ENCODE data around the gene ERC2.

ERC2 gene

DNA sequence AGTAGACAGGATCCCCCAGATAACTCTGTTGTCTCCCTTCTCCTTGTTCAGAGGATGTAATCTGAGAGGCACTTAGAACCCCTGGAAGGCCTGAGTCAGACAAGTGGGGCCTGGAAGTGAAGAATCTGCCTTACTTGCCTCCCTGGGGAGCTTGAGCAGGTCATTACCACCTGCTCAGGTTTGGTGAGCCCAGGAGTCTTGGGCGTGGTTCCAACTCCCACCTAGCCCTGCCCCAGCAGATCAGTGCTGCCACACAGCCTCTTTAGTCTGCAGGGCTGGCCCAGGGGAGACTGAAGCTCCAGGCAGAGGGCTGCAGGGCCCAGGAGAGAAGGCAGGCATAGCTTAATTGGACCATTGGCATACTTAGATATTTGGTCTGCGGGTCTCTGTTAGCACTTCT, 230.0 kb downstream of the ERC2 start:
- DNase-seq: no peak

GRCh38 chr3:56233742-56234141, 234.5 kb downstream of the ERC2 start:
- no peak for DNase-seq

DNA sequence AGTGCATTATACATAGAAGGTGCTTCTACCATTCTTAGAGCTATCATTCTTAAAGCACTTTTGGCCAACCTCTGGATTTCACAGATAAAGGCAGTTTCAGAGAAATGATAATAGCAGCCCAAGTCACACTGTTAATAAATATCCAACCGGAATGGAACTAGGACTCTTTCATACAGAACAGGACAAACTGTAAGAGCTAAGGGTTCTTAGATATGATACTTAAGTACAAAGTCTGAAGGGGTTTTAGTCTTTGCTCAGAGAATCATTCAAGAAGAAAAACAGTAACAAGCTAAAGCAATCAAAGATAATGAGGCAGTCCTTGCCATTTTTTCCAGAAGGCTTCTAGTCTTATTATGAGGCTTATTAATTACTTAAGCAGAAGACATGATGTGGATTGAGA, 239.0 kb downstream of the ERC2 start:
- DNase-seq: no peak

GRCh38 chr3:56222866-56223265, 245.4 kb downstream of the ERC2 start:
- peak; percentile 1 for DNase-seq

- DNase-seq: peak; percentile 74
Measured at GRCh38 chr3:56219894-56220805, 248.1 kb downstream of the ERC2 start.

DNA sequence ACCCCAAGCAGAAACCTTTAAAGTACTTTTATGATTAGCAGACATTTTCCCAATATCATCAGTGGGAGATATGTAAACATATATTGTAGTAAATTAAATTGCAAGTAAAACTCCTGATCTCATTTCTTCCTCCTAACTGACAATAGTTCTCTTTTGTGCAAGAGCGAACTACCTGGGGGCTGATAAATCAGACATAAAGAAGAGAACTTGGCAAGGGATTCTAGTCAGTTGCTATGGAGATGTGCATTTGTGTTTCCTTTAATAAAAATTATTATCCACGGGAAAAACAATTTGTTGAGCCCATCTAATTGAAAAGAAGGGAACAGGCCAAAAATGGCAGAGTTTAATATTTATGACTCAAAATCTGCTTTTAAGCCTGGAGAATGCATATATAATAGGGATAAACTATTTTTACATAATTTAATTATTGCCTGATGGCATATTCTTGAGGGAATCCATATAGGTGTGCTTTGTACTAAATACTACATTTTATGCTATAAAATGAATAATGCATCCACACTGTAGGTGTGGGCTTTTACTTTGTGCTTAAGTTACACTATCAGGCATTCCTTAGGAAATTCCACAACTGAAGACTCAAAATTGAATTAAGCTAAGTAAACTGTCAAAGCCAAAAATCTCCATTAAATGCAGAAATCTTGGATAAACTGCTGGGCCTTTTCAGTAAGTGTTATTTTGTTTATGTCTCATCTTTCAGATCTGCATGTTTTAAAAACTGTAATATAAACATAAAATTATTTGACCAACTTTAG, 258.1 kb downstream of the ERC2 start:
- DNase-seq: no peak

DNA sequence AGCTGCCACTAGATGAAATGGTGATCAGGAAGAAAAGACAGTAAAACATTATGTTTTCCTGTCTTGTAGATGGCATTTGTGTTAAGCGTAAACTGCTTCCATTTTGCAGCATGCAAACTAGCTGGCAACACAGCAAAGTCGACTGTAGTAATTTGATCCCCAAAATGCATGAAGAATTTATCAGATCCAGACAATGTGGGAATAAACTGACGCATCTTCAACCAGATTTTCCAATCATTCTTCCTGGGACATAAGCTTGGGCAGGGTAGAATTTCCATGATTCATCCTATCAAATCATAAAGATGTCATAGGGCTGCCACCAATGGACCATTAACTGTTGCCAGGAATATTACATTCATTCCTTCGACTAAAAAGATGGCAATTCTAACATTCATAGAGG, 260.3 kb downstream of the ERC2 start:
- peak; percentile 47 for DNase-seq

DNA sequence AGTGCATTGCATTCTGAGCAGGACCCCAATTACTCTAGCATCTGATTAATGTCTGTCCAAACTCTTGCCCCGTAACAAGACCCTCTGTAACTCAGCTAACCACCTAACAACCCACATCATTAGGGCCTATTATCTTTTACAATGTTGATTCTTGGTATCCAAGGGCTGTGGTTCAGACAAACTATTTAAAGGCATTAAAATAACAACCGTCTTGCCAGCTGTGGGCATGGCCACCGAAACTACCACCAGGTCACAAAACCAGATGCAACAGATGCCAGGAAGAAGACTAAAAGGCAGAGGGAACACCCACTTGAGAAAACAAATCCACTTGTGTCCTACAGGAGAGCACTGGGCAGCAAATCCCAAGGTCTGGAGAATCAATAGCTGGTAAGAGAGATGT, 262.9 kb downstream of the ERC2 start:
- no peak for DNase-seq

- DNase-seq: no peak
Measured at GRCh38 chr3:56202997-56203396, 265.3 kb downstream of the ERC2 start.

DNA sequence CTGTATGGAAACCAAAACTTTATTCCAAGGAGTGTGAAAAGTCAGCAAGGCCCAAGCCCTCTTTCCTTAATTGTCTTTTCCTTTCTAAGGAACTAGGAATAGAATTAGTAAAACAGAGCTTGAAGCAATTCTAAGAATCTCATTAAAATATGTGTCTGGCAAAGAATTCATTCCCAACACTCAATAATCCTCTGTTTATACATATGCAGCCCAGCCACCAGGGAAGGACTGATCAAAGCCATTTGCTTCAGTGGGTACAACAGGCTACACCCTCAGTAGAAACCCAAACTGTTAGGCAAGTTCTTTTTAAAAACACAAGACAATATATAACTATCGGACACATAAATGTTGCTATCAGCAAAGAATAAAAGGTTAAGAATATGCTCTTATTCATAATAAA, 266.9 kb downstream of the ERC2 start:
- DNase-seq: no peak

DNA sequence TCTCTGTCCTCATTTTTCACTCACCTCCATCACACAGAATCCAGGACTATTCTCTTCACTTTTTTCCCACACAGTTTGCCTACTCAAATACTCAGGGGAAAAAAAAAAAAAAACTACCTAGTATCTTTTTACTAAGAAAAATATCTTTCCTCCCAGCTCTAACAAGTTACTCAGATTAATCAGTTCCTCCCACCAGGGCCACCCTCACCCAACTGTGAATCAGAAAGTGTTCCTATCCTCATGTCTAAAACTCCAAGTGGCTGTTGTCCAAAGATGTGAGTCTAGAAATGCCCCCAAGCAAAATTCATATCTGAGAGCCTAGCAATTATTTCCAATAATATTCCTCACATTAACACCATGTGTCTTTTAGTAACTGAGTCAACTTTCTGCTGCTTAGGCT, 268.0 kb downstream of the ERC2 start:
- DNase-seq: peak; percentile 11

- no peak for DNase-seq
Measured at GRCh38 chr3:56197991-56198390, 270.3 kb downstream of the ERC2 start.

- DNase-seq: no peak
Measured at GRCh38 chr3:56197259-56197965, 270.9 kb downstream of the ERC2 start.

- DNase-seq: no peak
Measured at GRCh38 chr3:56196700-56197099, 271.6 kb downstream of the ERC2 start.

DNA sequence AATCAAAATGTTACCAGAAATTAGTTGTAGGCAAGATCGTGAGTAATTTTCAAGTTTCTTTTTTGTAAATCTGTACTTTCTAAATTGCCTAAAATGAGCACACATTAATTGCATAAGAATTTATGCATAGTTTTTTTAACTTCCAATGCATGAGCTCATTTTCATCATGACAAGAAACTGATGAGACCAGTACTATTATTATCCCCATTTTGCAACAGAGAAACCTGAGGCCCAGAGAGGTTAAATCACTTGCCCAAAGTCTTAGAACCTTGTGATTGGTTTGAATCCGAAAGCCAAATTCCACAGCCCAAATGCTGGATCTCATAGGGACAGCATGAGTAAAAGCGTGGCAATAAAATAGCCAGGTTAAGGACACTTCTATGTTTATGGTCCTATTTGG, 274.7 kb downstream of the ERC2 start:
- DNase-seq: no peak

- DNase-seq: peak; percentile 13
Measured at GRCh38 chr3:56192001-56192400, 276.3 kb downstream of the ERC2 start.

DNA sequence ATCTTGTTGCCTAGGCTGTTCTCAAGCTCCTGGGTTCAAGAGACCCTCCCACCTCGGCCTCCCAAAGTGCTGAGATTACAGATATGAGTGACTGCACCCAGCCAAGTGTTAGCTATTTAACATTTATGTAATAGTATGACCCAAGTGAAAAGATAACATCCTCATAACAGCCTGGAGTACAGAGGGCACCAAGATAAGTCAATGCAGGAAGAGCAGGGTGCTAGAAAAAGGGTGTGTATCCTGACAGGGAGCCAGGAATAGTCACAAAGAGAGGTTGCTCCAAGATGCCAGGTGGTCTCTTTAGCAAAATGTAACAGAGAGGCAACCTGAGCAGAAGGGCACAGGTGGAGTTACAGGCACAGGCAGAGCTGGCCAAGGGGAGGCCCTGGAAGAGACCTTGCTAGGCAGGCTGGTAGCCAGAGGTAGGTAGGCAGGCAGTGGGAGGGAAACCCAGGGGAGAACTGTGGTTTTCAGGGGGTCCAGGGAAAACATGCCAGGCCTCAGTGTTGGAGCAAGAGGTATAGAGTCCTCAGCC, 277.4 kb downstream of the ERC2 start:
- no peak for DNase-seq

DNA sequence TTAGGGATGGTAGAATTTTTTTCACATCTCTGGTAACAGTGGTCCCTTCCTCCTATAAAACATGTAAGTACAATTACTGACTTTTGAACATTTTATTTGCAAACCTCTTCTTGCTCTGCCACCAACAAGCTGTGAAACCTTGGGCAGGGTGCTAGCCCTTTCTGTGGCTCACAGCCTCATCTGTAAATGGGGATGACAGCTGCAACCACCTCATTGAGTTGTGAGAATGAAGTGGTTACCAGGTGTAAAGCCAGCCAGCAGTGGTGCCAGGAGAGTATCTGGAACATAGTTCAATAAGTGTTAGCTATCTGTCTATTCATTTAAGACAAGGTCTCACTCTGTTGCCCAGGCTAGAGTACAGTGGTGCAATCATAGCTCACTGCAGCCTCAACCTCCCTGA, 278.1 kb downstream of the ERC2 start:
- DNase-seq: no peak

DNA sequence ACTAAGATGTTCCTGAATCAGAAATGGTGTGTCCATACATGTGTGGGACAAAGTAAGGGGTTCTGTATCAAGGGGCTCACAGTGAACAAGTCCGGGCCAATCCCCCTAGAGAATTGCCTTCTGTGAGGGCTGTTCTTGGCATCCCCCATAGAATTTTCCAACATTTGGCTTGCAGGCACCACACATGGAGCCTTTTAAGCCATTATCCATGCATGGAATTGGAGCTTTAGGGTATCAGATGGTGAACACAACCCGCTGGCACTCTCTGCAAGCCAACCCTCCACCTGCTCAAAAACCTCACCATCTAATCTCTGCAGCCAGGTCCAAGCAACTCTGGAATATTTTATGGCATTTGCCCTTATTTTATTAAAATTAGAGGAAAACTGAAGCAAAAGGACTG, 278.7 kb downstream of the ERC2 start:
- no peak for DNase-seq

DNA sequence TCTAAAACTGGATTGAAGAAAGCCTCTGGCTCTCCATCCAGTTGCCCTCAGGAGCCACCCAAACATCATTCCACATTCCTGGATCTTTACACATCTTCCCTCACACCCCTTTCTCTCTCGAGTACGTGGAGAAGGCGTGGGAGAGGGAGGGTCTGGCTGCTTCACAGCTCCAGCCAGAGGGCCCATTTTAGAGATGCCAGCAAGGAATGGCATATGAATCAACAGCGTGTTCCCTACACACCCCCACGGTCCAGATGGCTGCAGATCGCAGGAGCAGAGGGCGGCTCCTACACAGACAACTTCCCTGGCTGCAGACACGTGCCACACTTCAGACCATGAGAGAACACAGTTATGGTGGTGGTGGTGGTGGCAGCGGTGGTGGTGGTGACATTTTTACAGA, 280.1 kb downstream of the ERC2 start:
- no peak for DNase-seq

- DNase-seq: no peak
Measured at GRCh38 chr3:56187051-56187450, 281.2 kb downstream of the ERC2 start.

- DNase-seq: no peak
Measured at GRCh38 chr3:56185827-56186226, 282.4 kb downstream of the ERC2 start.

GRCh38 chr3:56183529-56183928, 284.7 kb downstream of the ERC2 start:
- DNase-seq: no peak
